Stimulated activated CD8-positive, alpha-beta memory T cell treated with anti-CD3 and anti-CD28 coated beads, Interleukin-12 subunit alpha, Interleukin-12 subunit beta, amount 100 ng/mL, for 24 hours (primary cell): ENCODE measurements around the gene SAXO2.
A peak's percentile ranks its signal among the peaks of the same experiment; 100 is the strongest.
"Not testable (repeated sequence)": the region's sequence is repeated elsewhere in the genome, so short reads cannot be mapped to it uniquely, and the experiment has no call there.

Experiments
- DNase-seq: peaks from one replicate; pipeline ENCODE4 v3.0.0-alpha.2; 2020; ENCODE audit errors: extremely low read depth

Gene SAXO2

GRCh38 chr15:82262422-82263026 is at the start of gene SAXO2, which contains the start of gene EFL1:
Gene SAXO2, plus strand, starts transcription at chr15:82262818. Its CDS starts 62 bp downstream, at chr15:82262880.
Gene EFL1, minus strand, starts transcription at chr15:82262734. Its CDS starts 956 bp downstream, at chr15:82261778.
- DNase-seq = peak; percentile 80

- DNase-seq = not testable (repeated sequence)
Measured at GRCh38 chr15:82216092-82216491, 46.5 kb upstream of the SAXO2 start.

- not testable (repeated sequence) for DNase-seq
Measured at GRCh38 chr15:82221535-82221934, 41.1 kb upstream of the SAXO2 start.

GRCh38 chr15:82228750-82229149 is 33.9 kb upstream of the SAXO2 start:
- no peak for DNase-seq

GRCh38 chr15:82231233-82231632 is 31.4 kb upstream of the SAXO2 start:
- no peak for DNase-seq

GRCh38 chr15:82231842-82232241 is 30.8 kb upstream of the SAXO2 start:
- no peak for DNase-seq

GRCh38 chr15:82237944-82238534 is 24.6 kb upstream of the SAXO2 start:
- DNase-seq = not testable (repeated sequence)

- DNase-seq = no peak
Measured at GRCh38 chr15:82239685-82240391, 22.8 kb upstream of the SAXO2 start.

GRCh38 chr15:82241836-82242499 is 20.6 kb upstream of the SAXO2 start:
- DNase-seq = not testable (repeated sequence)

- DNase-seq = not testable (repeated sequence)
Measured at GRCh38 chr15:82243644-82244043, 19.0 kb upstream of the SAXO2 start.

GRCh38 chr15:82245956-82246355 is 16.7 kb upstream of the SAXO2 start:
- not testable (repeated sequence) for DNase-seq

- DNase-seq = not testable (repeated sequence)
Measured at GRCh38 chr15:82248261-82248660, 14.4 kb upstream of the SAXO2 start.

GRCh38 chr15:82261566-82262421 is 824 bp upstream of the SAXO2 start:
- DNase-seq = not testable (repeated sequence)

GRCh38 chr15:82263350-82263749 is 732 bp downstream of the SAXO2 start:
- no peak for DNase-seq

- not testable (repeated sequence) for DNase-seq
Measured at GRCh38 chr15:82267137-82267536, 4.5 kb downstream of the SAXO2 start.

GRCh38 chr15:82268454-82268853 is 5.8 kb downstream of the SAXO2 start:
- not testable (repeated sequence) for DNase-seq

- no peak for DNase-seq
Measured at GRCh38 chr15:82272154-82272553, 9.5 kb downstream of the SAXO2 start.

- DNase-seq = no peak
Measured at GRCh38 chr15:82275410-82275809, 12.8 kb downstream of the SAXO2 start.

GRCh38 chr15:82281276-82281675 is 18.7 kb downstream of the SAXO2 start:
- not testable (repeated sequence) for DNase-seq

- not testable (repeated sequence) for DNase-seq
Measured at GRCh38 chr15:82282386-82282785, 19.8 kb downstream of the SAXO2 start.

GRCh38 chr15:82284381-82284780 is 21.8 kb downstream of the SAXO2 start:
- not testable (repeated sequence) for DNase-seq
